HepG2 (cell line): ENCODE results near the gene PDZD7. TPM values are rescaled to one million over a fixed set of nuclear protein-coding genes. Genes with fewer than 3 reads are reported as not detected.

Experiments used
- E2F5 ChIP-seq: sonication (generic); formaldehyde crosslinking; conservative IDR thresholded peaks from 2 replicates; pipeline ENCODE4 v1.4.0; 2020; ENCODE audit warnings: missing genetic modification reagents
- KLF16 ChIP-seq, 2 experiments: sonication (generic) in 1 of 2; formaldehyde crosslinking in 1 of 2; IDR thresholded peaks; 2 replicates each; pipeline versions ENCODE4 v1.6.1 to v1.8.0; 2016 to 2023; ENCODE audit warnings: missing genetic modification reagents in 2 of 2, missing compliant biosample characterization in 1 of 2
- RNF2 ChIP-seq: fragments of 450-650 bp; conservative IDR thresholded peaks from 2 replicates; pipeline ENCODE4 v1.6.1; 2016; ENCODE audit warnings: low read depth
- ZBED4 ChIP-seq: sonication (generic); formaldehyde crosslinking; IDR thresholded peaks from 2 replicates; pipeline ENCODE4 v1.4.0; 2020; ENCODE audit warnings: missing genetic modification reagents, borderline replicate concordance
- ZNF142 ChIP-seq: sonication (generic); formaldehyde crosslinking; IDR thresholded peaks from 2 replicates; pipeline ENCODE4 v1.4.0; 2020; ENCODE audit warnings: missing genetic modification reagents
- ZNF235 ChIP-seq: sonication (generic); formaldehyde crosslinking; IDR thresholded peaks from 2 replicates; pipeline ENCODE4 v1.8.1; 2023; ENCODE audit warnings: mild to moderate bottlenecking, missing genetic modification reagents, borderline replicate concordance
- ZNF547 ChIP-seq: sonication (generic); formaldehyde crosslinking; IDR thresholded peaks from 2 replicates; pipeline ENCODE4 v1.5.1; 2020; ENCODE audit warnings: mild to moderate bottlenecking, missing genetic modification reagents
- ZNF878 ChIP-seq: sonication (generic); formaldehyde crosslinking; IDR thresholded peaks from 2 replicates; pipeline ENCODE4 v1.8.1; 2023; ENCODE audit warnings: mild to moderate bottlenecking, missing genetic modification reagents, moderate library complexity
- ZSCAN21 ChIP-seq: sonication (generic); formaldehyde crosslinking; IDR thresholded peaks from 2 replicates; pipeline ENCODE4 v1.8.0; 2022; ENCODE audit warnings: mild to moderate bottlenecking, missing genetic modification reagents, moderate library complexity, borderline replicate concordance
- polyA plus RNA-seq, 8 experiments: library from polyadenylated mRNA; depleted of rRNA in 3 of 8; stranded (reverse) in 7 of 8; unstranded in 1 of 8; fragments of >200 nt; fragmentation: Illumina TruSeq in 4 of 8; extraction: Trizol in 4 of 8; gene quantifications; 2 replicates each; pipeline versions ENCODE4 v1.2.1 to v1.2.3, GENCODE V29; 2011 to 2016; ENCODE audit warnings: low read depth in 4 of 8, missing spikeins in 1 of 8, mixed read lengths in 1 of 8; ENCODE audit not compliant: insufficient read depth in 1 of 8
- total RNA-seq, 5 experiments: library from RNA; depleted of rRNA; stranded (reverse); fragments of >200 nt; fragmentation: Illumina TruSeq; extraction: Trizol; gene quantifications; 2 replicates each; pipeline ENCODE4 v1.2.3, GENCODE V29; 2016; ENCODE audit warnings: low read depth in 1 of 5
- TF ChIP-seq, protein P1 (sequence below): sonication (generic); formaldehyde crosslinking; IDR thresholded peaks from 2 replicates; pipeline ENCODE4 v1.8.1; 2023; ENCODE audit warnings: mild to moderate bottlenecking, missing genetic modification reagents
- TF ChIP-seq, protein P2 (sequence below): IDR thresholded peaks from 2 replicates; pipeline ENCODE4 v1.6.1; 2016; ENCODE audit warnings: missing compliant biosample characterization, missing genetic modification reagents, borderline replicate concordance
- TF ChIP-seq, protein P3 (sequence below): sonication (generic); formaldehyde crosslinking; IDR thresholded peaks from 2 replicates; pipeline ENCODE4 v1.4.0; 2020; ENCODE audit warnings: low read depth, mild to moderate bottlenecking, missing genetic modification reagents

PDZD7 gene
- total and polyA plus RNA-seq, 2 of the 13 experiments (the other 11 are each of a cell fraction or from before 2014, with no cell fraction given): 0.58 to 0.73 TPM

DNA sequence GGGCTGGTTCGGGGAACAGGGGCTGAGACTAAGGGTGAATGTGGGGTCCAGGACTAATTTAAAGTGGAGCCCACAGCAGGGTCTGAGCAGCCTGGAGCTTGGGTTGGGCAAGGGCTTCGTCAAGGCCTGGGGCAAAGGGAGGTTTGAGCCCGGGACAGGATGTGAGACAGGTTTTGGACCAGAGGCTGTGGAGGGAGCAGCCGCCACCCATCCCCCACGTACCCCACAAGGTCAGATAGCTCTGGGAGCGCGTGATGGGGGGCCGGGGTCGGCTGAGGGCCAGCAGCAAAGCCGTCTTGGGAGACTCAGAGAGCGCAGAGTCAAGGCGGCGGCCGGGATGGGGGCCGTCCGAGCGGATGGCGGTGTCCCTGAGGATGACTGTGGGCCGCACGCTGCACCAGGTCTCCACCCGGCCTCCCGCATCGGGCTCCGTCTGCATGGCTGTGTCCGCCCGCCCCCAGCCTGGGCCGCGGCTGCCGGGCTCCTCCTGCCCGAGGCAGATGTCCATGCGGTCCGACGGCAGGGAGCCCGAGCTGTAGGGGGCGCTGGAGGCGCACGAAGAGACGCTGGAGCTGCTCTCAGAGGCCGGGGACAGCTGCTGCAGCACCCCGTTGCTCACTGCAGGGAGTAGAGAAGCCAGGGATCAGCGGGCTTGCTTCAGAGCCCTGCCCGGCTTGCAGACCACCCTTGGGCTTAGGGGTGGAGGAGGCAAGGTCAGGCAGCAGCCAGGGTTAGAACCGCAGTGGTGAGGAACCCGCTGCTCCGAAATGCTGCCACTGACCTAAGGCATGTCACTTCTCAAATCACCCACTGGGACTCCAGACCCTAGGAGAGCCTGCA, 12.1 kb downstream of the PDZD7 start (continued):
- TF ChIP-seq, protein P1, sequence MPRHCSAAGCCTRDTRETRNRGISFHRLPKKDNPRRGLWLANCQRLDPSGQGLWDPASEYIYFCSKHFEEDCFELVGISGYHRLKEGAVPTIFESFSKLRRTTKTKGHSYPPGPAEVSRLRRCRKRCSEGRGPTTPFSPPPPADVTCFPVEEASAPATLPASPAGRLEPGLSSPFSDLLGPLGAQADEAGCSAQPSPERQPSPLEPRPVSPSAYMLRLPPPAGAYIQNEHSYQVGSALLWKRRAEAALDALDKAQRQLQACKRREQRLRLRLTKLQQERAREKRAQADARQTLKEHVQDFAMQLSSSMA: peak; percentile 75; the same call in 1 of the 2 replicates
- TF ChIP-seq RNF2 (peak; percentile 70; the same call in 1 of the 2 replicates), ZBED4 (CRISPR knock-in tag) (0 out of 2 replicates have a peak, but pooled peaks have one; percentile 23), KLF16 (CRISPR knock-in tag; IDR thresholded peaks at IDR 0.05) (peak in 1 of 2 experiments; percentile 72; a peak in 1 of 4 replicates), ZNF547 (CRISPR knock-in tag) (0 out of 2 replicates have a peak, but pooled peaks have one; percentile 21), ZNF878 (no peak), ZNF142 (CRISPR knock-in tag) (no peak), E2F5 (CRISPR knock-in tag) (peak; percentile 13; the same call in 1 of the 2 replicates), ZSCAN21 (CRISPR knock-in tag) (peak; percentile 72), ZNF235 (CRISPR knock-in tag) (0 out of 2 replicates have a peak, but pooled peaks have one; percentile 84)
- TF ChIP-seq, protein P2, sequence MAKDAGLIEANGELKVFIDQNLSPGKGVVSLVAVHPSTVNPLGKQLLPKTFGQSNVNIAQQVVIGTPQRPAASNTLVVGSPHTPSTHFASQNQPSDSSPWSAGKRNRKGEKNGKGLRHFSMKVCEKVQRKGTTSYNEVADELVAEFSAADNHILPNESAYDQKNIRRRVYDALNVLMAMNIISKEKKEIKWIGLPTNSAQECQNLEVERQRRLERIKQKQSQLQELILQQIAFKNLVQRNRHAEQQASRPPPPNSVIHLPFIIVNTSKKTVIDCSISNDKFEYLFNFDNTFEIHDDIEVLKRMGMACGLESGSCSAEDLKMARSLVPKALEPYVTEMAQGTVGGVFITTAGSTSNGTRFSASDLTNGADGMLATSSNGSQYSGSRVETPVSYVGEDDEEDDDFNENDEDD (CRISPR knock-in tag): peak; percentile 63; the same call in 1 of the 2 replicates
- TF ChIP-seq, protein P3, sequence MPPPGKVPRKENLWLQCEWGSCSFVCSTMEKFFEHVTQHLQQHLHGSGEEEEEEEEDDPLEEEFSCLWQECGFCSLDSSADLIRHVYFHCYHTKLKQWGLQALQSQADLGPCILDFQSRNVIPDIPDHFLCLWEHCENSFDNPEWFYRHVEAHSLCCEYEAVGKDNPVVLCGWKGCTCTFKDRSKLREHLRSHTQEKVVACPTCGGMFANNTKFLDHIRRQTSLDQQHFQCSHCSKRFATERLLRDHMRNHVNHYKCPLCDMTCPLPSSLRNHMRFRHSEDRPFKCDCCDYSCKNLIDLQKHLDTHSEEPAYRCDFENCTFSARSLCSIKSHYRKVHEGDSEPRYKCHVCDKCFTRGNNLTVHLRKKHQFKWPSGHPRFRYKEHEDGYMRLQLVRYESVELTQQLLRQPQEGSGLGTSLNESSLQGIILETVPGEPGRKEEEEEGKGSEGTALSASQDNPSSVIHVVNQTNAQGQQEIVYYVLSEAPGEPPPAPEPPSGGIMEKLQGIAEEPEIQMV (CRISPR knock-in tag): peak; percentile 86; the same call in 1 of the 2 replicates
